H1 (cell line): Measurements from ENCODE around the gene ZBTB11. TPM values are rescaled to one million over a fixed set of nuclear protein-coding genes. Genes with fewer than 3 reads are reported as not detected.

Source experiments
- CTCF ChIA-PET: fragments of 300-600 bp; sonication (Branson Sonifier 250); formaldehyde crosslinking; loops from one replicate; lab custom pipeline; 2021; ENCODE audit not compliant: partially characterized antibody; lab: Charles Lee
- POLR2A ChIA-PET: fragments of 300-600 bp; sonication (Branson Sonifier 250); formaldehyde crosslinking; loops from one replicate; lab custom pipeline; 2021; ENCODE audit warnings: inconsistent platforms; ENCODE audit not compliant: partially characterized antibody; lab: Charles Lee
- DNase-seq, 2 experiments: peaks; one replicate each; pipeline versions ENCODE4 v3.0.0 to v3.0.0-alpha.2; 2010 to 2022; ENCODE audit warnings: low spot score in 2 of 2, low read depth in 1 of 2, mixed read lengths in 1 of 2
- FAIRE-seq: peaks from 2 replicates; lab custom pipeline; 2011; peaks lifted over from hg19 to GRCh38; lab: Jason Lieb, UNC
- H2AFZ ChIP-seq: 2 replicates; pipeline ENCODE4 v1.8.1; 2012; ENCODE audit warnings: low read length, inconsistent platforms
- H2AK5ac ChIP-seq: 2 replicates; pipeline ENCODE4 v1.6.1; 2013; ENCODE audit warnings: low read depth, low read length
- H2BK120ac ChIP-seq: replicated peaks from 2 replicates; pipeline ENCODE3; 2013; ENCODE audit warnings: low read depth, low read length, inconsistent platforms
- H2BK12ac ChIP-seq: 2 replicates; pipeline ENCODE4 v1.6.1; 2013; ENCODE audit warnings: low read depth, low read length
- H2BK15ac ChIP-seq: 2 replicates; pipeline ENCODE4 v1.6.1; 2013; ENCODE audit warnings: low read length
- H2BK20ac ChIP-seq: 2 replicates; pipeline ENCODE4 v1.6.1; 2013; ENCODE audit warnings: low read length
- H2BK5ac ChIP-seq: 2 replicates; pipeline ENCODE4 v1.6.1; 2013; ENCODE audit warnings: low read depth, low read length
- H3K14ac ChIP-seq: 2 replicates; pipeline ENCODE4 v1.6.1; 2013; ENCODE audit warnings: inconsistent platforms; ENCODE audit not compliant: insufficient read length
- H3K18ac ChIP-seq: 2 replicates; pipeline ENCODE4 v1.6.1; 2013; ENCODE audit warnings: low read length; ENCODE audit errors: extremely low read depth
- H3K23ac ChIP-seq: 2 replicates; pipeline ENCODE4 v1.6.1; 2013; ENCODE audit warnings: inconsistent platforms; ENCODE audit not compliant: insufficient read length
- H3K23me2 ChIP-seq: 2 replicates; pipeline ENCODE4 v1.6.1; 2013; ENCODE audit warnings: low read depth, low read length
- H3K27ac ChIP-seq: 2 replicates; pipeline ENCODE4 v1.6.1; 2011; ENCODE audit warnings: low read depth, low read length, inconsistent platforms
- H3K27me3 ChIP-seq, 4 experiments: replicated peaks in 1 of 4; 1 replicate in 1 of 4; 2 replicates in 3 of 4; pipeline versions ENCODE4 v1.6.1 to v1.8.1; 2011 to 2013; ENCODE audit warnings: low read length in 3 of 4, mild to moderate bottlenecking in 3 of 4, inconsistent platforms in 2 of 4, mixed read lengths in 2 of 4, moderate library complexity in 1 of 4; ENCODE audit not compliant: control insufficient read depth in 3 of 4, insufficient read depth in 3 of 4; ENCODE audit errors: extremely low read depth in 1 of 4
- H3K36me3 ChIP-seq, 4 experiments: 2 replicates each; pipeline versions ENCODE4 v1.6.1 to v1.8.1; 2011 to 2013; ENCODE audit warnings: mild to moderate bottlenecking in 4 of 4, low read length in 3 of 4, moderate library complexity in 2 of 4, control low read depth in 1 of 4, inconsistent platforms in 1 of 4; ENCODE audit not compliant: insufficient read depth in 4 of 4, control insufficient read depth in 2 of 4
- H3K4ac ChIP-seq: replicated peaks from 2 replicates; pipeline ENCODE3; 2013; ENCODE audit warnings: low read length, low read depth, mixed read lengths, inconsistent platforms; ENCODE audit not compliant: insufficient read length
- H3K4me1 ChIP-seq, 4 experiments: replicated peaks in 1 of 4; 1 replicate in 1 of 4; 2 replicates in 3 of 4; pipeline versions ENCODE4 v1.6.1 to v1.8.1; 2011 to 2013; ENCODE audit warnings: low read length in 3 of 4, inconsistent platforms in 2 of 4, mixed read lengths in 1 of 4; ENCODE audit not compliant: insufficient read depth in 4 of 4, control insufficient read depth in 3 of 4
- H3K4me2 ChIP-seq, 2 experiments: 2 replicates each; pipeline versions ENCODE4 v1.6.1 to v1.8.1; 2011 to 2013; ENCODE audit warnings: low read depth in 2 of 2, low read length in 2 of 2, control low read depth in 1 of 2, inconsistent platforms in 1 of 2, mild to moderate bottlenecking in 1 of 2; ENCODE audit not compliant: insufficient read depth in 1 of 2
- H3K4me3 ChIP-seq, 4 experiments: fragments of 200-600, 300-600 bp in 1 of 4; sonication (generic), shearing (Covaris generic), sonication (Bioruptor Twin) in 1 of 4; 2 replicates each; pipeline versions ENCODE4 v1.5.1 to v1.8.1; 2011 to 2016; ENCODE audit warnings: low read length in 4 of 4, low read depth in 3 of 4, control low read depth in 2 of 4, inconsistent platforms in 2 of 4, mild to moderate bottlenecking in 2 of 4, mixed read lengths in 1 of 4, moderate library complexity in 1 of 4; ENCODE audit not compliant: insufficient read depth in 2 of 4; ENCODE audit errors: extremely low read depth in 1 of 4
- H3K56ac ChIP-seq: replicated peaks from 2 replicates; pipeline ENCODE3; 2013; ENCODE audit warnings: low read depth, mild to moderate bottlenecking, mixed read lengths, low read length, inconsistent platforms; ENCODE audit not compliant: insufficient read length
- H3K79me1 ChIP-seq: 2 replicates; pipeline ENCODE4 v1.6.1; 2013; ENCODE audit warnings: low read depth, low read length, control low read depth
- H3K79me2 ChIP-seq, 2 experiments: 2 replicates each; pipeline versions ENCODE4 v1.6.1 to v1.8.1; 2012 to 2013; ENCODE audit warnings: low read length in 2 of 2, mild to moderate bottlenecking in 2 of 2, inconsistent platforms in 1 of 2; ENCODE audit not compliant: insufficient read depth in 2 of 2, control insufficient read depth in 1 of 2
- H3K9ac ChIP-seq, 4 experiments: replicated peaks in 1 of 4; 1 replicate in 1 of 4; 2 replicates in 3 of 4; pipeline versions ENCODE4 v1.6.1 to v1.8.1; 2011 to 2013; ENCODE audit warnings: low read depth in 3 of 4, low read length in 3 of 4, control low read depth in 2 of 4, mild to moderate bottlenecking in 2 of 4, moderate library complexity in 2 of 4, inconsistent platforms in 1 of 4; ENCODE audit errors: extremely low read depth in 1 of 4
- H3K9me3 ChIP-seq, 2 experiments: 2 replicates each; pipeline versions ENCODE4 v1.6.1 to v1.8.1; 2012 to 2013; ENCODE audit warnings: mild to moderate bottlenecking in 2 of 2, moderate library complexity in 2 of 2, control low read depth in 1 of 2, inconsistent platforms in 1 of 2, low read depth in 1 of 2, low read length in 1 of 2, mixed read lengths in 1 of 2; ENCODE audit not compliant: insufficient read depth in 2 of 2
- H4K20me1 ChIP-seq, 2 experiments: replicated peaks in 1 of 2; 2 replicates each; pipeline versions ENCODE3 to v1.8.1; 2011 to 2013; ENCODE audit warnings: inconsistent platforms in 2 of 2, low read length in 2 of 2, mild to moderate bottlenecking in 1 of 2; ENCODE audit not compliant: insufficient read depth in 2 of 2, control insufficient read depth in 1 of 2
- H4K5ac ChIP-seq: 2 replicates; pipeline ENCODE4 v1.6.1; 2013; ENCODE audit warnings: low read length, low read depth, mixed read lengths, inconsistent platforms; ENCODE audit not compliant: insufficient read length
- H4K8ac ChIP-seq: 2 replicates; pipeline ENCODE4 v1.8.0; 2013; ENCODE audit warnings: mild to moderate bottlenecking, moderate library complexity, low read length, inconsistent platforms; ENCODE audit not compliant: insufficient read depth; ENCODE audit errors: extremely low read depth
- H4K91ac ChIP-seq: replicated peaks from 2 replicates; pipeline ENCODE3; 2013; ENCODE audit warnings: low read length, mixed read lengths, inconsistent platforms; ENCODE audit not compliant: insufficient read length
- BACH1 ChIP-seq: IDR thresholded peaks from 2 replicates; pipeline ENCODE4 v1.6.1; 2012; ENCODE audit warnings: low read length, improper control_type of control experiment
- BRCA1 ChIP-seq: IDR thresholded peaks from 2 replicates; pipeline ENCODE4 v1.6.1; 2012; ENCODE audit warnings: low read depth, low read length, improper control_type of control experiment
- MAFK ChIP-seq: IDR thresholded peaks from 2 replicates; pipeline ENCODE4 v1.6.1; 2012; ENCODE audit warnings: low read depth, mild to moderate bottlenecking, improper control_type of control experiment, low read length
- PHF8 ChIP-seq: fragments of 200-600 bp; sonication (generic); conservative IDR thresholded peaks from 2 replicates; pipeline ENCODE4 v1.7.1; 2012; ENCODE audit warnings: low read depth, mild to moderate bottlenecking, inconsistent platforms, low read length, moderate library complexity
- RAD21 ChIP-seq, 2 experiments: IDR thresholded peaks in 1 of 2; conservative IDR thresholded peaks in 1 of 2; 2 replicates each; pipeline ENCODE4 v1.6.1; 2011; ENCODE audit warnings: low read depth in 2 of 2, low read length in 2 of 2, improper control_type of control experiment in 1 of 2, inconsistent platforms in 1 of 2, mild to moderate bottlenecking in 1 of 2, moderate library complexity in 1 of 2
- YY1 ChIP-seq: IDR thresholded peaks from 2 replicates; pipeline ENCODE4 v1.6.1; 2011; ENCODE audit warnings: low read depth, mild to moderate bottlenecking, low read length
- WGBS, 2 experiments: shearing (Covaris generic) in 1 of 2; methylation state at CpG; one replicate each; pipeline versions ENCODE4 v1.1.6 to v1.1.7; 2013 to 2015; ENCODE audit warnings: low lambda C conversion rate in 2 of 2, mixed read lengths in 2 of 2, inconsistent platforms in 1 of 2, low coverage in 1 of 2, missing lambda C conversion rate in 1 of 2; ENCODE audit not compliant: insufficient replicate concordance in 2 of 2, insufficient coverage in 1 of 2, insufficient read length in 1 of 2; ENCODE audit errors: extremely low coverage in 1 of 2, missing lambda C conversion rate in 1 of 2; 5-methylcytosine and 5-hydroxymethylcytosine counted together
- polyA plus RNA-seq, 7 experiments: library from polyadenylated mRNA; depleted of rRNA in 3 of 7; stranded (reverse) in 5 of 7; unstranded in 2 of 7; fragments of >200 nt in 5 of 7; fragments of 200-250 nt in 2 of 7; gene quantifications; 1 replicate in 5 of 7; 2 replicates in 1 of 7; 4 replicates in 1 of 7; pipeline versions ENCODE4 v1.2.1 to v1.2.3, GENCODE V29; 2011 to 2013; ENCODE audit warnings: missing spikeins in 2 of 7, mixed read lengths in 2 of 7
- total RNA-seq: library from RNA; stranded (reverse); fragmentation: NEBNext Ultra II Directional; extraction: Animal tissue kit (Norgen Biotek cat#: 25700); gene quantifications from 2 replicates; pipeline ENCODE4 v1.2.1, GENCODE V29; 2021
- TF ChIP-seq, protein P1 (sequence below): IDR thresholded peaks from 2 replicates; pipeline ENCODE4 v1.6.1; 2012; ENCODE audit warnings: low read length, inconsistent platforms
- TF ChIP-seq, protein P2 (sequence below), 3 experiments: IDR thresholded peaks; 1 replicate in 2 of 3; 2 replicates in 1 of 3; pipeline versions ENCODE4 v1.5.1 to v1.6.1; 2011; ENCODE audit warnings: low read length in 3 of 3, mild to moderate bottlenecking in 3 of 3, inconsistent platforms in 2 of 3, low read depth in 1 of 3, moderate library complexity in 1 of 3; ENCODE audit not compliant: insufficient read depth in 1 of 3; ENCODE audit errors: control extremely low read depth in 1 of 3

The ZBTB11 gene
- total and polyA plus RNA-seq, 2 of the 8 experiments (the other 6 are each of a cell fraction or from before 2014, with no cell fraction given) = 3.0 to 14.0 TPM

DNA sequence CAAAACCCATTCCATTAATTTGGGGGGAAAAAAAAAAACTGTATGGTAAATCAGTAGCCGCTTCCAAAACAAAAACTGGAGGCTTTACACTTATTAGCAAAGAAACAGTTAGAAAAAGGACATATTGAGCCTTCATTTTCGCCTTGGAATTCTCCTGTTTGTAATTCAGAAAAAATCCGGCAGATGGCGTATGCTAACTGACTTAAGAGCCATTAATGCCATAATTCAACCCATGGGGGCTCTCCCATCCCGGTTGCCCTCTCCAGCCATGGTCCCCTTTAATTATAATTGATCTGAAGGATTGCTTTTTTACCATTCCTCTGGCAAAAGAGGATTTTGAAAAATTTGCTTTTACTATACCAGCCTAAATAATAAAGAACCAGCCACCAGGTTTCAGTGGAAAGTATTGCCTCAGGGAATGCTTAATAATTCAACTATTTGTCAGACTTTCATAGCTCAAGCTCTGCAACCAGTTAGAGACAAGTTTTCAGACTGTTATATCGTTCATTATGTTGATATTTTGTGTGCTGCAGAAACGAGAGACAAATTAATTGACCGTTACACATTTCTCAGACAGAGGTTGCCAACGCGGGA lies 18.9 kb upstream of the ZBTB11 start:
- ChIA-PET CTCF (interaction anchor here (0.7 to 2.4 kb wide), 8 partner anchors 9 to 112 kb away, joined by 3 to 9 read pairs (median 3); partner anchors contain the start of gene ZBTB11), POLR2A (no interaction called here)
- Histone ChIP-seq H3K79me1 (no peaks in the 10 kb centered on the region), H2BK20ac (no peak overlapping the region), H4K91ac (no peak overlapping the region), H3K9me3 (no peaks in the 10 kb centered on the region), H2AFZ (no peak overlapping the region), H3K27ac (no peak overlapping the region), H3K23ac (no peak overlapping the region), H3K23me2 (no peaks in the 10 kb centered on the region), H2BK12ac (no peak overlapping the region), H4K5ac (no peak overlapping the region), H3K4me2 (no peak overlapping the region)
- no peak for DNase-seq
- TF ChIP-seq BACH1 (no peak), PHF8 (no peak), MAFK (no peak), RAD21 (IDR thresholded peaks at IDR 0.05 in 1 of 2, conservative IDR thresholded peaks at IDR 0.05 in 1 of 2; ENCODE audit: low read depth in 2 of 2, low read length in 2 of 2) (peak; percentile 68 to 75), BRCA1 (no peak), YY1 (peak; percentile 25; the same call in 1 of the 2 replicates)
- TF ChIP-seq, protein P1, sequence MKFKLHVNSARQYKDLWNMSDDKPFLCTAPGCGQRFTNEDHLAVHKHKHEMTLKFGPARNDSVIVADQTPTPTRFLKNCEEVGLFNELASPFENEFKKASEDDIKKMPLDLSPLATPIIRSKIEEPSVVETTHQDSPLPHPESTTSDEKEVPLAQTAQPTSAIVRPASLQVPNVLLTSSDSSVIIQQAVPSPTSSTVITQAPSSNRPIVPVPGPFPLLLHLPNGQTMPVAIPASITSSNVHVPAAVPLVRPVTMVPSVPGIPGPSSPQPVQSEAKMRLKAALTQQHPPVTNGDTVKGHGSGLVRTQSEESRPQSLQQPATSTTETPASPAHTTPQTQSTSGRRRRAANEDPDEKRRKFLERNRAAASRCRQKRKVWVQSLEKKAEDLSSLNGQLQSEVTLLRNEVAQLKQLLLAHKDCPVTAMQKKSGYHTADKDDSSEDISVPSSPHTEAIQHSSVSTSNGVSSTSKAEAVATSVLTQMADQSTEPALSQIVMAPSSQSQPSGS = no peak
- TF ChIP-seq, protein P2, sequence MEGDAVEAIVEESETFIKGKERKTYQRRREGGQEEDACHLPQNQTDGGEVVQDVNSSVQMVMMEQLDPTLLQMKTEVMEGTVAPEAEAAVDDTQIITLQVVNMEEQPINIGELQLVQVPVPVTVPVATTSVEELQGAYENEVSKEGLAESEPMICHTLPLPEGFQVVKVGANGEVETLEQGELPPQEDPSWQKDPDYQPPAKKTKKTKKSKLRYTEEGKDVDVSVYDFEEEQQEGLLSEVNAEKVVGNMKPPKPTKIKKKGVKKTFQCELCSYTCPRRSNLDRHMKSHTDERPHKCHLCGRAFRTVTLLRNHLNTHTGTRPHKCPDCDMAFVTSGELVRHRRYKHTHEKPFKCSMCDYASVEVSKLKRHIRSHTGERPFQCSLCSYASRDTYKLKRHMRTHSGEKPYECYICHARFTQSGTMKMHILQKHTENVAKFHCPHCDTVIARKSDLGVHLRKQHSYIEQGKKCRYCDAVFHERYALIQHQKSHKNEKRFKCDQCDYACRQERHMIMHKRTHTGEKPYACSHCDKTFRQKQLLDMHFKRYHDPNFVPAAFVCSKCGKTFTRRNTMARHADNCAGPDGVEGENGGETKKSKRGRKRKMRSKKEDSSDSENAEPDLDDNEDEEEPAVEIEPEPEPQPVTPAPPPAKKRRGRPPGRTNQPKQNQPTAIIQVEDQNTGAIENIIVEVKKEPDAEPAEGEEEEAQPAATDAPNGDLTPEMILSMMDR (IDR thresholded peaks at IDR 0.05; ENCODE audit: control extremely low read depth in 1 of 3, insufficient read depth in 1 of 3, low read depth in 1 of 3, low read length in 3 of 3) = peak in 2 of 3 experiments; percentile 58 to 73; a peak in 2 of 4 replicates
- TF ChIP-seq, all 59 proteins: peak for 3
- FAIRE-seq = no peak
- no peaks in the 10 kb centered on the region for H3K79me2 ChIP-seq
- H3K14ac ChIP-seq = no peak overlapping the region
- no peaks in the 10 kb centered on the region for H4K20me1 ChIP-seq
- H3K18ac ChIP-seq = no peak overlapping the region
- H3K4ac ChIP-seq = no peak overlapping the region
- no peaks in the 10 kb centered on the region; a peak in 1 of 8 replicates for H3K36me3 ChIP-seq
- H3K56ac ChIP-seq = no peak overlapping the region
- no peak overlapping the region for H4K8ac ChIP-seq
- peaks cover 0 to 3% (median 0%) of the 10 kb centered on the region in 4 experiments; a peak in 2 of 7 replicates for H3K4me1 ChIP-seq
- no peak overlapping the region for H2AK5ac ChIP-seq
- no peaks in the 10 kb centered on the region for H3K27me3 ChIP-seq
- no peak overlapping the region for H2BK120ac ChIP-seq
- no peak overlapping the region for H3K9ac ChIP-seq
- H2BK15ac ChIP-seq = no peak overlapping the region
- WGBS, 2 experiments = 43% methylated on average over 10 of the region's 10 CpGs; no CpG with 5 or more reads in 1 of the 2 experiments
- no peak overlapping the region for H3K4me3 ChIP-seq
- no peak overlapping the region for H2BK5ac ChIP-seq
